HepG2 (cell line): ENCODE measurements around the gene MUTYH. TPM values are rescaled to one million over a fixed set of nuclear protein-coding genes. Genes with fewer than 3 reads are reported as not detected.
A peak's percentile ranks its signal among the peaks of the same experiment; 100 is the strongest.

Experiments used
- ATAC-seq: fragments of 200-7000 bp; cut with Tn5 transposase; 3 replicates; pipeline ENCODE4 v1.9.1; 2020; ENCODE audit warnings: mild to moderate bottlenecking, moderate library complexity
- BruUV-seq: library from RNA; stranded (reverse); fragments of 400-500 nt; replicated peaks from 2 replicates; lab custom pipeline; 2021; lab: Mats Ljungman, UMichigan
- CTCF ChIA-PET: fragments of 300-600 bp; formaldehyde crosslinking; extraction: SDS; loops from one replicate; lab custom pipeline; 2021; ENCODE audit warnings: low total read pairs, inconsistent platforms, low intra/inter-chr PET ratio; lab: Yijun Ruan, JAX
- POLR2A ChIA-PET: fragments of 350-600 bp; sonication (Branson Sonifier 250); formaldehyde crosslinking; loops from one replicate; lab custom pipeline; 2020; ENCODE audit warnings: antibody characterized with exemption, inconsistent platforms; lab: Yijun Ruan, JAX
- DNase-seq: peaks from one replicate; pipeline ENCODE4 v3.0.0-alpha.2; 2015; ENCODE audit warnings: low spot score
- FAIRE-seq: peaks from 3 replicates; lab custom pipeline; 2011; peaks lifted over from hg19 to GRCh38; lab: Jason Lieb, UNC
- H2AFZ ChIP-seq: one replicate; pipeline ENCODE4 v1.6.1; 2011; ENCODE audit warnings: low read length, inconsistent platforms
- H3K27ac ChIP-seq: fragments of 300-600 bp; 3 replicates; pipeline ENCODE4 v1.8.0; 2011; ENCODE audit warnings: mixed run types, mild to moderate bottlenecking, mixed read lengths, low read length, inconsistent platforms; ENCODE audit not compliant: insufficient read depth; ENCODE audit errors: extremely low read length
- H3K27me3 ChIP-seq, 2 experiments: fragments of 200-600 bp in 1 of 2; 2 replicates in 1 of 2; 3 replicates in 1 of 2; pipeline versions ENCODE4 v1.6.0 to v1.8.0; 2011; ENCODE audit warnings: low read length in 2 of 2, mild to moderate bottlenecking in 2 of 2, moderate library complexity in 2 of 2, inconsistent platforms in 1 of 2; ENCODE audit not compliant: insufficient read depth in 2 of 2, control insufficient read depth in 1 of 2
- H3K36me3 ChIP-seq, 2 experiments: fragments of 200-600 bp in 1 of 2; replicated peaks in 1 of 2; 2 replicates in 1 of 2; 3 replicates in 1 of 2; pipeline versions ENCODE4 v1.5.1 to v1.8.0; 2011; ENCODE audit warnings: low read length in 2 of 2, inconsistent platforms in 1 of 2; ENCODE audit not compliant: insufficient read depth in 2 of 2, control insufficient read depth in 1 of 2
- H3K4me1 ChIP-seq: 2 replicates; pipeline ENCODE4 v1.5.1; 2012; ENCODE audit warnings: low read length, inconsistent platforms; ENCODE audit not compliant: insufficient read depth
- H3K4me2 ChIP-seq: 2 replicates; pipeline ENCODE4 v1.6.0; 2011; ENCODE audit warnings: low read depth, low read length, inconsistent platforms
- H3K4me3 ChIP-seq, 3 experiments: fragments of 200-600 bp in 1 of 3; sonication (generic), shearing (Covaris generic) in 1 of 3; replicated peaks in 1 of 3; 2 replicates each; pipeline ENCODE4 v1.5.1; 2011 to 2016; ENCODE audit warnings: low read length in 3 of 3, inconsistent platforms in 2 of 3, low read depth in 2 of 3, mild to moderate bottlenecking in 2 of 3, control low read depth in 1 of 3, mixed read lengths in 1 of 3; ENCODE audit not compliant: insufficient read depth in 1 of 3
- H3K79me2 ChIP-seq: one replicate; pipeline ENCODE4 v1.6.1; 2011; ENCODE audit warnings: low read length, inconsistent platforms; ENCODE audit not compliant: insufficient read depth
- H3K9ac ChIP-seq: 2 replicates; pipeline ENCODE4 v1.6.0; 2011; ENCODE audit warnings: mild to moderate bottlenecking, low read depth, low read length, inconsistent platforms; ENCODE audit not compliant: insufficient read depth
- H3K9me3 ChIP-seq: 2 replicates; pipeline ENCODE4 v1.5.1; 2012; ENCODE audit warnings: mild to moderate bottlenecking, low read length
- H4K20me1 ChIP-seq: 2 replicates; pipeline ENCODE4 v1.6.0; 2011; ENCODE audit warnings: inconsistent platforms, mild to moderate bottlenecking, low read length, moderate library complexity; ENCODE audit not compliant: insufficient read depth
- MAFG ChIP-seq: sonication (generic); formaldehyde crosslinking; IDR thresholded peaks from 2 replicates; pipeline ENCODE4 v1.5.1; 2020; ENCODE audit warnings: mild to moderate bottlenecking, missing genetic modification reagents
- NAIF1 ChIP-seq: sonication (generic); formaldehyde crosslinking; IDR thresholded peaks from 2 replicates; pipeline ENCODE4 v1.5.0; 2020; ENCODE audit warnings: mild to moderate bottlenecking, missing genetic modification reagents, borderline replicate concordance
- XRCC5 ChIP-seq: fragments of 200-400 bp; formaldehyde crosslinking; optimal IDR thresholded peaks from 2 replicates; pipeline ENCODE3; 2017; ENCODE audit warnings: mild to moderate bottlenecking, low read length
- WGBS: methylation state at CpG from one replicate; pipeline ENCODE4 v1.1.6; 2017; ENCODE audit warnings: low lambda C conversion rate; 5-methylcytosine and 5-hydroxymethylcytosine counted together
- in situ Hi-C: cut with HindIII; loops from 2 replicates; pipeline ENCODE4 v1.10.0; 2017; ENCODE audit warnings: low pct_unique_long_range_greater_than_20kb; ENCODE audit not compliant: extremely low pct_ligation_motif_present
- intact Hi-C: fragments of 100-400 bp; cut with micrococcal nuclease; formaldehyde crosslinking; loops from one replicate; pipeline ENCODE4 v1.10.0; 2022; ENCODE audit not compliant: unreplicated experiment
- polyA plus RNA-seq, 8 experiments: library from polyadenylated mRNA; depleted of rRNA in 3 of 8; stranded (reverse) in 7 of 8; unstranded in 1 of 8; fragments of >200 nt; fragmentation: Illumina TruSeq in 4 of 8; extraction: Trizol in 4 of 8; gene quantifications; 2 replicates each; pipeline versions ENCODE4 v1.2.1 to v1.2.3, GENCODE V29; 2011 to 2016; ENCODE audit warnings: low read depth in 4 of 8, missing spikeins in 1 of 8, mixed read lengths in 1 of 8; ENCODE audit not compliant: insufficient read depth in 1 of 8
- total RNA-seq, 5 experiments: library from RNA; depleted of rRNA; stranded (reverse); fragments of >200 nt; fragmentation: Illumina TruSeq; extraction: Trizol; gene quantifications; 2 replicates each; pipeline ENCODE4 v1.2.3, GENCODE V29; 2016; ENCODE audit warnings: low read depth in 1 of 5
- TF ChIP-seq, protein P1 (sequence below): sonication (generic); formaldehyde crosslinking; IDR thresholded peaks from 2 replicates; pipeline ENCODE4 v1.4.0; 2020; ENCODE audit warnings: missing genetic modification reagents, mild to moderate bottlenecking, borderline replicate concordance
- TF ChIP-seq, protein P2 (sequence below): sonication (generic); formaldehyde crosslinking; IDR thresholded peaks from 2 replicates; pipeline ENCODE4 v1.5.1; 2020; ENCODE audit warnings: mild to moderate bottlenecking, missing genetic modification reagents
- TF ChIP-seq, protein P3 (sequence below): sonication (generic); formaldehyde crosslinking; IDR thresholded peaks from one replicate; pipeline ENCODE4 v1.5.1; 2020; ENCODE audit warnings: mild to moderate bottlenecking, missing genetic modification reagents; ENCODE audit errors: not compliant biosample characterization

Gene MUTYH
- total and polyA plus RNA-seq, 2 of the 13 experiments (the other 11 are each of a cell fraction or from before 2014, with no cell fraction given): 16.3 to 17.1 TPM

DNA sequence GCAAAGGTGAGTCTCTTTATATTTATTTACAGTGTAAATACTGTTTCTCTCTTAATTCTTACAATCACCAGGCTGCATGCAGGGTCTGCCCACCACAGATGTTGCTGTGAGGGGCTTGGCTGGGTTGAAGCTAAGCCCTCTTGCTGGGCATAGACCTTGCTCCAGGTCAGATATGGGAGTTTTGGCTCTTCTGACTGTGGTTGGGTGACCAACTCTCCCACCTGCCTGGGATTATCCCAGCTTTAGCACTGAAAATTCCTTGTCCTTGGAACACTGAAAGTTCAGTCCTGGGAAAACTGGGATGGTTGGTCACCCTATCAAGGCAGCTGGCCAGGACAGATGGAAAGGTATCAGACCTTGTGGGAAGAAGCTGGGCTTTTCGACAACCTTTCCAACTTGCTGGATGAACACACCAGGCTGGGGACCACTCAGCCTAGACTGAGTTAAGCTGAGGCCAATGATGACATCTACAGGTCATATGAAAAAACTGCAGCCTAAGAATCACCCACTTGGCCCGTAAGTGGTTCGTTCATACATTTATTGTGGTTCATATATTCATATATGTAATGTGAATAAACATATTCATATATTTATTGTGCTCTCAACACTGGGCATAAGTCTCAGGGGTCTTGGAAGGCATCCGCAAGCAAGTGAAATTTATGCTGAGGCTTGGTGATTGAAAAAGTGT is 40.1 kb downstream of the MUTYH start:
- H3K9ac ChIP-seq: no peak overlapping the region
- in situ Hi-C loops (loop anchor here (5.0 to 10.0 kb wide), 3 partner anchors 192 to 465 kb away; partner anchors contain the start of genes HECTD3, TESK2 and UROD), intact Hi-C loops (loop anchor here (1.0 to 10.0 kb wide), 4 partner anchors 69 to 475 kb away; no protein-coding TSS in a partner anchor)
- H4K20me1 ChIP-seq: no peaks in the 10 kb centered on the region
- no TSS peak for BruUV-seq
- H2AFZ ChIP-seq: peak overlapping the region; percentile 43
- no peaks in the 10 kb centered on the region for H3K36me3 ChIP-seq
- H3K27me3 ChIP-seq: no peaks in the 10 kb centered on the region
- ChIA-PET CTCF (interaction anchor here (0.7 to 1.9 kb wide), 4 partner anchors 235 to 288 kb away, joined by 3 to 24 read pairs (median 12); partner anchors contain the start of gene UROD), POLR2A (interaction anchor here (10.2 kb wide), 1 partner anchor 285 kb away, joined by 231 read pairs; the partner anchor contains the start of genes HECTD3 and UROD)
- no peaks in the 10 kb centered on the region for H3K9me3 ChIP-seq
- peak; percentile 36 for ATAC-seq
- peak; percentile 92 for FAIRE-seq
- DNase-seq: peak; percentile 80
- peaks cover 77% of the 10 kb centered on the region for H3K4me1 ChIP-seq
- H3K4me3 ChIP-seq: no peak overlapping the region
- 0 out of 2 replicates have a peak overlapping the region, but pooled peaks have one; percentile 18 for H3K4me2 ChIP-seq
- 20% methylated on average over 4 of the region's 4 CpGs for WGBS
- no peaks in the 10 kb centered on the region for H3K79me2 ChIP-seq
- no peak overlapping the region for H3K27ac ChIP-seq
- TF ChIP-seq, protein P1, sequence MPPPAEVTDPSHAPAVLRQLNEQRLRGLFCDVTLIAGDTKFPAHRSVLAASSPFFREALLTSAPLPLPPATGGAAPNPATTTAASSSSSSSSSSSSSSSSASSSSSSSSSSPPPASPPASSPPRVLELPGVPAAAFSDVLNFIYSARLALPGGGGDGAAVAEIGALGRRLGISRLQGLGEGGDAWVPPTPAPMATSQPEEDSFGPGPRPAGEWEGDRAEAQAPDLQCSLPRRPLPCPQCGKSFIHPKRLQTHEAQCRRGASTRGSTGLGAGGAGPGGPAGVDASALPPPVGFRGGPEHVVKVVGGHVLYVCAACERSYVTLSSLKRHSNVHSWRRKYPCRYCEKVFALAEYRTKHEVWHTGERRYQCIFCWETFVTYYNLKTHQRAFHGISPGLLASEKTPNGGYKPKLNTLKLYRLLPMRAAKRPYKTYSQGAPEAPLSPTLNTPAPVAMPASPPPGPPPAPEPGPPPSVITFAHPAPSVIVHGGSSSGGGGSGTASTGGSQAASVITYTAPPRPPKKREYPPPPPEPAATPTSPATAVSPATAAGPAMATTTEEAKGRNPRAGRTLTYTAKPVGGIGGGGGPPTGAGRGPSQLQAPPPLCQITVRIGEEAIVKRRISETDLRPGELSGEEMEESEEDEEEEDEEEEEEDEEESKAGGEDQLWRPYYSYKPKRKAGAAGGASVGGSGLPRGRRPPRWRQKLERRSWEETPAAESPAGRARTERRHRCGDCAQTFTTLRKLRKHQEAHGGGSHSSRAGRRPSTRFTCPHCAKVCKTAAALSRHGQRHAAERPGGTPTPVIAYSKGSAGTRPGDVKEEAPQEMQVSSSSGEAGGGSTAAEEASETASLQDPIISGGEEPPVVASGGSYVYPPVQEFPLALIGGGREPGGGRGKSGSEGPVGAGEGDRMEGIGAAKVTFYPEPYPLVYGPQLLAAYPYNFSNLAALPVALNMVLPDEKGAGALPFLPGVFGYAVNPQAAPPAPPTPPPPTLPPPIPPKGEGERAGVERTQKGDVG: no peak
- TF ChIP-seq MAFG (CRISPR knock-in tag): no peak
- TF ChIP-seq, protein P2, sequence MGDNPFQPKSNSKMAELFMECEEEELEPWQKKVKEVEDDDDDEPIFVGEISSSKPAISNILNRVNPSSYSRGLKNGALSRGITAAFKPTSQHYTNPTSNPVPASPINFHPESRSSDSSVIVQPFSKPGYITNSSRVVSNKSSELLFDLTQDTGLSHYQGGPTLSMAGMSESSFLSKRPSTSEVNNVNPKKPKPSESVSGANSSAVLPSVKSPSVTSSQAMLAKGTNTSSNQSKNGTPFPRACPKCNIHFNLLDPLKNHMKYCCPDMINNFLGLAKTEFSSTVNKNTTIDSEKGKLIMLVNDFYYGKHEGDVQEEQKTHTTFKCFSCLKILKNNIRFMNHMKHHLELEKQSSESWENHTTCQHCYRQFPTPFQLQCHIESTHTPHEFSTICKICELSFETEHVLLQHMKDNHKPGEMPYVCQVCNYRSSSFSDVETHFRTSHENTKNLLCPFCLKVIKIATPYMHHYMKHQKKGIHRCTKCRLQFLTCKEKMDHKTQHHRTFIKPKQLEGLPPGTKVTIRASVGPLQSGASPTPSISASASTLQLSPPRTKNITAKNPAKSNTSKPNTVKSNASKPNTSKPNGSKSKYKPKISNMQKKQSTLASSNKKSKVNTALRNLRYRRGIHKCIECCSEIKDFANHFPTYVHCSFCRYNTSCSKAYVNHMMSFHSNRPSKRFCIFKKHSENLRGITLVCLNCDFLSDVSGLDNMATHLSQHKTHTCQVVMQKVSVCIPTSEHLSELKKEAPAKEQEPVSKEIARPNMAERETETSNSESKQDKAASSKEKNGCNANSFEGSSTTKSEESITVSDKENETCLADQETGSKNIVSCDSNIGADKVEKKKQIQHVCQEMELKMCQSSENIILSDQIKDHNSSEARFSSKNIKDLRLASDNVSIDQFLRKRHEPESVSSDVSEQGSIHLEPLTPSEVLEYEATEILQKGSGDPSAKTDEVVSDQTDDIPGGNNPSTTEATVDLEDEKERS: no peak
- peak; percentile 60 for TF ChIP-seq XRCC5
- TF ChIP-seq, protein P3, sequence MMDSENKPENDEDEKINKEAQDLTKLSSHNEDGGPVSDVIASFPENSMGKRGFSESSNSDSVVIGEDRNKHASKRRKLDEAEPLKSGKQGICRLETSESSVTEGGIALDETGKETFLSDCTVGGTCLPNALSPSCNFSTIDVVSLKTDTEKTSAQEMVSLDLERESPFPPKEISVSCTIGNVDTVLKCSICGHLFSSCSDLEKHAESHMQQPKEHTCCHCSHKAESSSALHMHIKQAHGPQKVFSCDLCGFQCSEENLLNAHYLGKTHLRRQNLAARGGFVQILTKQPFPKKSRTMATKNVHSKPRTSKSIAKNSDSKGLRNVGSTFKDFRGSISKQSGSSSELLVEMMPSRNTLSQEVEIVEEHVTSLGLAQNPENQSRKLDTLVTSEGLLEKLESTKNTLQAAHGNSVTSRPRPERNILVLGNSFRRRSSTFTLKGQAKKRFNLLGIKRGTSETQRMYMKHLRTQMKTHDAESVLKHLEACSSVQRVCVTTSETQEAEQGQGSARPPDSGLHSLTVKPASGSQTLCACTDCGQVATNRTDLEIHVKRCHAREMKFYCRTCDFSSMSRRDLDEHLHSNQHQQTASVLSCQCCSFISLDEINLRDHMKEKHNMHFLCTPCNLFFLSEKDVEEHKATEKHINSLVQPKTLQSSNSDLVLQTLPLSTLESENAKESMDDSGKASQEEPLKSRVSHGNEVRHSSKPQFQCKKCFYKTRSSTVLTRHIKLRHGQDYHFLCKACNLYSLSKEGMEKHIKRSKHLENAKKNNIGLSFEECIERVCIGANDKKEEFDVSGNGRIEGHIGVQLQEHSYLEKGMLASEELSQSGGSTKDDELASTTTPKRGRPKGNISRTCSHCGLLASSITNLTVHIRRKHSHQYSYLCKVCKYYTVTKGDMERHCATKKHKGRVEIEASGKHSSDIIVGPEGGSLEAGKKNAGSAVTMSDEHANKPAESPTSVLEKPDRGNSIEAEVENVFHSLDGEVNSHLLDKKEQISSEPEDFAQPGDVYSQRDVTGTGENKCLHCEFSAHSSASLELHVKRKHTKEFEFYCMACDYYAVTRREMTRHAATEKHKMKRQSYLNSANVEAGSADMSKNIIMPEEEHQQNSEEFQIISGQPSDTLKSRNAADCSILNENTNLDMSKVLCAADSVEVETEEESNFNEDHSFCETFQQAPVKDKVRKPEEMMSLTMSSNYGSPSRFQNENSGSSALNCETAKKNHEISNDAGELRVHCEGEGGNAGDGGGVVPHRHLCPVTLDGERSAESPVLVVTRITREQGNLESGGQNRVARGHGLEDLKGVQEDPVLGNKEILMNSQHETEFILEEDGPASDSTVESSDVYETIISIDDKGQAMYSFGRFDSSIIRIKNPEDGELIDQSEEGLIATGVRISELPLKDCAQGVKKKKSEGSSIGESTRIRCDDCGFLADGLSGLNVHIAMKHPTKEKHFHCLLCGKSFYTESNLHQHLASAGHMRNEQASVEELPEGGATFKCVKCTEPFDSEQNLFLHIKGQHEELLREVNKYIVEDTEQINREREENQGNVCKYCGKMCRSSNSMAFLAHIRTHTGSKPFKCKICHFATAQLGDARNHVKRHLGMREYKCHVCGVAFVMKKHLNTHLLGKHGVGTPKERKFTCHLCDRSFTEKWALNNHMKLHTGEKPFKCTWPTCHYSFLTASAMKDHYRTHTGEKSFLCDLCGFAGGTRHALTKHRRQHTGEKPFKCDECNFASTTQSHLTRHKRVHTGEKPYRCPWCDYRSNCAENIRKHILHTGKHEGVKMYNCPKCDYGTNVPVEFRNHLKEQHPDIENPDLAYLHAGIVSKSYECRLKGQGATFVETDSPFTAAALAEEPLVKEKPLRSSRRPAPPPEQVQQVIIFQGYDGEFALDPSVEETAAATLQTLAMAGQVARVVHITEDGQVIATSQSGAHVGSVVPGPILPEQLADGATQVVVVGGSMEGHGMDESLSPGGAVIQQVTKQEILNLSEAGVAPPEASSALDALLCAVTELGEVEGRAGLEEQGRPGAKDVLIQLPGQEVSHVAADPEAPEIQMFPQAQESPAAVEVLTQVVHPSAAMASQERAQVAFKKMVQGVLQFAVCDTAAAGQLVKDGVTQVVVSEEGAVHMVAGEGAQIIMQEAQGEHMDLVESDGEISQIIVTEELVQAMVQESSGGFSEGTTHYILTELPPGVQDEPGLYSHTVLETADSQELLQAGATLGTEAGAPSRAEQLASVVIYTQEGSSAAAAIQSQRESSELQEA (CRISPR knock-in tag): no peak
- no peak for TF ChIP-seq NAIF1 (CRISPR knock-in tag)
